ENCODE measurements around the gene NBEAL2.
"Not testable (repeated sequence)": the region's sequence is repeated elsewhere in the genome, so short reads cannot be mapped to it uniquely, and the experiment has no call there.

NBEAL2 gene

GRCh38 chr3:46962427-46962826 lies 17.0 kb upstream of the NBEAL2 start:
- DNase-seq, result no peak

- no peak for DNase-seq
Measured at GRCh38 chr3:46962990-46963389, 16.5 kb upstream of the NBEAL2 start.

- DNase-seq, result not testable (repeated sequence)
Measured at GRCh38 chr3:46964038-46964590, 15.4 kb upstream of the NBEAL2 start.

GRCh38 chr3:46965151-46965550 lies 14.3 kb upstream of the NBEAL2 start:
- DNase-seq, result no peak

GRCh38 chr3:46966811-46967210 lies 12.7 kb upstream of the NBEAL2 start:
- no peak for DNase-seq

GRCh38 chr3:46968783-46969428 lies 10.6 kb upstream of the NBEAL2 start:
- DNase-seq, result no peak

GRCh38 chr3:46970391-46971091 lies 8.9 kb upstream of the NBEAL2 start:
- no peak for DNase-seq

- DNase-seq, result no peak
Measured at GRCh38 chr3:46971151-46971550, 8.3 kb upstream of the NBEAL2 start.

- no peak for DNase-seq
Measured at GRCh38 chr3:46971742-46972141, 7.7 kb upstream of the NBEAL2 start.

- DNase-seq, result no peak
Measured at GRCh38 chr3:46972396-46972795, 7.1 kb upstream of the NBEAL2 start.

- no peak for DNase-seq
Measured at GRCh38 chr3:46974421-46975171, 4.9 kb upstream of the NBEAL2 start.

- DNase-seq, result peak; percentile 99
Measured at GRCh38 chr3:46976326-46977190, 2.9 kb upstream of the NBEAL2 start, which contains the start of gene CCDC12. Gene CCDC12, minus strand, starts transcription at chr3:46976745. Its CDS starts 13 bp downstream, at chr3:46976732.

- no peak for DNase-seq
Measured at GRCh38 chr3:46977811-46978195, 1.7 kb upstream of the NBEAL2 start.

- DNase-seq, result no peak
Measured at GRCh38 chr3:46978381-46978780, 1.1 kb upstream of the NBEAL2 start.

GRCh38 chr3:46979958-46980497 lies 562 bp downstream of the NBEAL2 start:
- DNase-seq, result peak; percentile 11

GRCh38 chr3:46981932-46982471 lies 2.5 kb downstream of the NBEAL2 start:
- no peak for DNase-seq

GRCh38 chr3:46982546-46982945 lies 3.1 kb downstream of the NBEAL2 start:
- no peak for DNase-seq

GRCh38 chr3:46984591-46985459 lies 5.4 kb downstream of the NBEAL2 start:
- no peak for DNase-seq

GRCh38 chr3:46985588-46985987 lies 6.1 kb downstream of the NBEAL2 start:
- DNase-seq, result no peak

GRCh38 chr3:46986055-46986730 lies 6.7 kb downstream of the NBEAL2 start:
- no peak for DNase-seq

All from EL (cell line).